ENCODE results near the gene KISS1R. TPM values are rescaled to one million over a fixed set of nuclear protein-coding genes. Genes with fewer than 3 reads are reported as not detected.

KISS1R gene
- total RNA-seq, 1 donor from 2014 or later: not detected

DNA sequence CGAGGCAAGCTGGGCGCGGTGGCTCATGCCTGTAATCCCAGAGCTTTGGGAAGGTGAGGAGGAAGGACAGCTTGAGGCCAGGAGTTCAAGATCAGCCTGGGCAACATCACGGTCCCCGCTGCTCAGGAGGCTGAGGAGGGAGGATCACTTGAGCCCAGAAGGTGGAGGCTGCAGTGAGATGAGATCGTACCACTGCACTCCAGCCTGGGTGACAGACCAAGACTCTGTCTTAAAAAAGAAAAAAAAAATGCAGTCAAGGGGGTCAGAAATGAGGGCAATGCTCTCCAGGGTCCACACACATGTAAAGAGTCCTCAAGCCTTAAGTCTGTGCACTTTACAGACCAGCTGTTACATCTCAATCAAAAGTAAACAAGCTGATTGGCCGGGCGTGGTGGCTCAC is 12.6 kb upstream of the KISS1R start:
- Histone ChIP-seq H3K4me3 (no peak overlapping the region), H3K27ac (replicated peaks) (no peak overlapping the region), H3K27me3 (ENCODE audit: low read depth) (no peaks in the 10 kb centered on the region), H3K4me1 (peaks cover 5% of the 10 kb centered on the region), H3K9me3 (replicated peaks) (no peaks in the 10 kb centered on the region), H3K36me3 (peaks cover 12% of the 10 kb centered on the region)
- TF ChIP-seq, protein P1, sequence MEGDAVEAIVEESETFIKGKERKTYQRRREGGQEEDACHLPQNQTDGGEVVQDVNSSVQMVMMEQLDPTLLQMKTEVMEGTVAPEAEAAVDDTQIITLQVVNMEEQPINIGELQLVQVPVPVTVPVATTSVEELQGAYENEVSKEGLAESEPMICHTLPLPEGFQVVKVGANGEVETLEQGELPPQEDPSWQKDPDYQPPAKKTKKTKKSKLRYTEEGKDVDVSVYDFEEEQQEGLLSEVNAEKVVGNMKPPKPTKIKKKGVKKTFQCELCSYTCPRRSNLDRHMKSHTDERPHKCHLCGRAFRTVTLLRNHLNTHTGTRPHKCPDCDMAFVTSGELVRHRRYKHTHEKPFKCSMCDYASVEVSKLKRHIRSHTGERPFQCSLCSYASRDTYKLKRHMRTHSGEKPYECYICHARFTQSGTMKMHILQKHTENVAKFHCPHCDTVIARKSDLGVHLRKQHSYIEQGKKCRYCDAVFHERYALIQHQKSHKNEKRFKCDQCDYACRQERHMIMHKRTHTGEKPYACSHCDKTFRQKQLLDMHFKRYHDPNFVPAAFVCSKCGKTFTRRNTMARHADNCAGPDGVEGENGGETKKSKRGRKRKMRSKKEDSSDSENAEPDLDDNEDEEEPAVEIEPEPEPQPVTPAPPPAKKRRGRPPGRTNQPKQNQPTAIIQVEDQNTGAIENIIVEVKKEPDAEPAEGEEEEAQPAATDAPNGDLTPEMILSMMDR (IDR thresholded peaks at IDR 0.05; ENCODE audit: borderline replicate concordance): no peak
- DNase-seq: no peak
- intact Hi-C loops (cut with micrococcal nuclease): no loop called here

DNA sequence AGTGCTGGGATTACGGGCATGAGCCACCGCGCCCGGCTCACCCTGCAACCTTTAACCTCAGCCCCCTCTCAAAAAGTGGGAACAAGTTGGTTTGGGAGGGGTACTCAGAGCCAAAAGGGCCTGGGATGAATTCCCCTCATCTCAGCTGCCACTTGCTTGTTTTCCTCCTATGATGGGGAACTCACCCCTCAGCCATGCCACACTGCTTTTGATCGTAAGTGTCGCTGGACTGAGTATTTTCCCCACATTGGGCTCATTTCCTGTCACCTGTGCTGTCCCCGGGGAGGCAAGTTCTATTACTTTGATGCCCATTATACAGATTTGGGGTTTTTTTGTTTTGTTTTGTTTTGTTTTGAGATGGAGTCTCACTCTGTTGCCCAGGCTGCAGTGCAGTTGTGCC is 10.7 kb upstream of the KISS1R start:
- DNase-seq: no peak
- H3K36me3 ChIP-seq: peaks cover 6% of the 10 kb centered on the region
- intact Hi-C loops (cut with micrococcal nuclease): no loop called here
- H3K27ac ChIP-seq (replicated peaks): no peak overlapping the region
- no peaks in the 10 kb centered on the region for H3K27me3 ChIP-seq (ENCODE audit: low read depth)
- H3K4me1 ChIP-seq: peaks cover 5% of the 10 kb centered on the region
- no peaks in the 10 kb centered on the region for H3K9me3 ChIP-seq (replicated peaks)
- H3K4me3 ChIP-seq: no peak overlapping the region
- TF ChIP-seq, protein P1 (IDR thresholded peaks at IDR 0.05; ENCODE audit: borderline replicate concordance): no peak

GRCh38 chr19:907183-907853 is 9.8 kb upstream of the KISS1R start:
- peaks cover 5% of the 10 kb centered on the region for H3K4me1 ChIP-seq
- TF ChIP-seq, protein P1 (IDR thresholded peaks at IDR 0.05; ENCODE audit: borderline replicate concordance): no peak
- DNase-seq: no peak
- H3K4me3 ChIP-seq: no peak overlapping the region
- intact Hi-C loops (cut with micrococcal nuclease): no loop called here
- no peaks in the 10 kb centered on the region for H3K9me3 ChIP-seq (replicated peaks)
- no peaks in the 10 kb centered on the region for H3K36me3 ChIP-seq
- no peaks in the 10 kb centered on the region for H3K27me3 ChIP-seq (ENCODE audit: low read depth)
- no peak overlapping the region for H3K27ac ChIP-seq (replicated peaks)

DNA sequence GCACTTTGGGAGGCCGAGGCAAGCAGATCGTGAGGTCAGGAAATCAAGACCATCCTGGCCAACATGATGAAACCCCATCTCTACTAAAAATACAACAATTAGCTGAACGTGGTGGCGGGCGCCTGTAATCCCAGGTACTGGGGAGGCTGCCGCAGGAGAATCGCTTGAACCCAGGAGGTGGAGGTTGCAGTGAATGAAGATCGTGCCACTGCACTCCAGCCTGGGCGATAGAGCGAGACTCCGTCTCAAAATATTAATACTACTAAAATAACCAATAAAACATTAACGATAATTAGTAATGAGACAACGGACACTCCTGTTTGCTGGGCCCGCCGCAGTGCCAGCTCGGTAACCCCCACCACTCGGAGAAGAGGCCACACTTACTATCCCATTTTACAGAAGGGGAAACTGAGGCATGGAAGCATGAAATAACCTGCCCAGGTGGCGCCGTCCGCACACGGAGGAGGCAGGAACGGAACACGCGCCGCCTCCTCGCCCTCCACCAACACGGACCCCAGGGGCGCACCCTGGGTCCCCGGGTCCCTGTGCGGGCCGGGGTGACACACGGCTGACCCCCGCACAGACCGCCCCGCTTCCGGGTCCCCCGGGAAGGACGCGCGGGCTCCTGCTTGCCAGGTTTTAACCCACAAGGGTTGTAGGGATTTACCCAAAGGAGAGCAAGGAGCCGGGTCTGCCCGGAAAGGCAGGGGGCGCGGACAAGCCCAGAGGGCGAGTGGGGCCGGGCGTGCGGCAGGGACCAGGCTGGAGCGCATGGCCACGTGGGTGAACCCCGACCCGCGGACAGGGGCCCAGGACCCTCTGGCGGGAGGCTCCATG is 5.7 kb upstream of the KISS1R start:
- intact Hi-C loops (cut with micrococcal nuclease): no loop called here
- no peaks in the 10 kb centered on the region for H3K9me3 ChIP-seq (replicated peaks)
- no peak overlapping the region for H3K27ac ChIP-seq (replicated peaks)
- TF ChIP-seq, protein P1 (IDR thresholded peaks at IDR 0.05; ENCODE audit: borderline replicate concordance): no peak
- H3K27me3 ChIP-seq (ENCODE audit: low read depth): peaks cover 4% of the 10 kb centered on the region
- H3K4me3 ChIP-seq: no peak overlapping the region
- H3K4me1 ChIP-seq: peaks cover 17% of the 10 kb centered on the region
- no peaks in the 10 kb centered on the region for H3K36me3 ChIP-seq
- no peak for DNase-seq

DNA sequence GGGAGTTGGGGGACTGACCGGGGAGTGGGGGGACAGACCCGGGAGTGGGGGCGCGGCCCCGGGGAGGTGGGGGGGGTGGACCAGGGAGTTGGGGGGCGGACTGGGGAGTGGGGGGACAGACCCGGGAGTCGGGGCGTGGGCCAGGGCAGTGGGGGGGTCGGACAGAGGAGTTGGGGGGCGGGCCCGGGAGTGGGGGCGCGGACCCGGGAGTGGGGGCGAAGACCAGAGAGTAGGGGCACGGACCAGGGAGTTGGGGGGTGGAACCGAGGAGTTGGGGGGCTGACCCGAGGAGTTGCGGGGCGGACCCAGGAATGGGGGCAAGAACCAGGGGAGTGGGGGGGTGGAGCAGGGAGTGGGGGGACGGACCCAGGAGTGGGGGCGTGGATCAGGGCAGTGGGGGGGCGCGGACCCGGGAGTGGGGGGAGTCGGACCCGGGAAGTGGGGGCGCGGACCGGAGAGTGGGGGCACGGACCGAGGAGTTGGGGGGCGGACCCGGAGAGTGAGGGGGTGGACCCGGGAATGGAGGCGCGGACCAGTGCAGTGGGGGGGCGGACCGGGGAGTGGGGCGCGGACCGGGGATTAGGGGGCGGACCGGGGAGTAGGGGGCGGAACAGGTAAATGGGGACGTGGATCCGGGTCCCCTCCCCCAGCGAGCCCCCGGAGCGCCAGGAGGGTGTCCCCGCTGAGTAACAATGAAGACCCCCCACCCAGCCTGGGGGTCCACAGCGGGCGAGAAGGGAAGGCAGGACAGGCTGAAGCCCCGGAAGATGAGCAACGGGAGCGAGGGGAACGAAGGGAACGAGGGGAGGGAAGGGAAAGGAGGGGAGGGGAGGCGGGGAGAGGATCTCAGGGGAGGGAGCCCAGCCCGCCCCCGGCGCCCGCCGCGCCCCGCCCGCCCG is 4.7 kb upstream of the KISS1R start:
- H3K9me3 ChIP-seq (replicated peaks): no peaks in the 10 kb centered on the region
- no peaks in the 10 kb centered on the region for H3K36me3 ChIP-seq
- no peak for DNase-seq
- H3K4me1 ChIP-seq: peaks cover 25% of the 10 kb centered on the region
- intact Hi-C loops (cut with micrococcal nuclease): no loop called here
- TF ChIP-seq, protein P1 (IDR thresholded peaks at IDR 0.05; ENCODE audit: borderline replicate concordance): no peak
- H3K27me3 ChIP-seq (ENCODE audit: low read depth): peaks cover 15% of the 10 kb centered on the region
- peak overlapping the region; percentile 92 for H3K27ac ChIP-seq (replicated peaks)
- H3K4me3 ChIP-seq: peak overlapping the region; percentile 97

Data from left ventricle myocardium inferior (tissue), 1 donor.